Fibroblast of lung (primary cell): ENCODE results near the gene SCYGR1. TPM values are rescaled to one million over a fixed set of nuclear protein-coding genes. Genes with fewer than 3 reads are reported as not detected.
A peak's percentile ranks its signal among the peaks of the same experiment; 100 is the strongest.

Source experiments
- DNase-seq, 2 donors: peaks; one replicate each; pipeline versions ENCODE4 v3.0.0 to v3.0.0-alpha.2; 2010; ENCODE audit warnings: low read depth in 2 of 2
- H2AFZ ChIP-seq: 2 replicates; pipeline ENCODE4 v1.5.1; 2012; ENCODE audit warnings: low read length, control low read depth, inconsistent platforms
- H3K27ac ChIP-seq: 2 replicates; pipeline ENCODE4 v1.5.1; 2011; ENCODE audit warnings: low read length, control low read depth; ENCODE audit not compliant: insufficient read depth
- H3K27me3 ChIP-seq: 2 replicates; pipeline ENCODE4 v1.5.1; 2011; ENCODE audit warnings: mild to moderate bottlenecking, low read length; ENCODE audit not compliant: control insufficient read depth, insufficient read depth
- H3K36me3 ChIP-seq: 2 replicates; pipeline ENCODE4 v1.5.1; 2011; ENCODE audit warnings: low read length; ENCODE audit not compliant: control insufficient read depth, insufficient read depth
- H3K4me1 ChIP-seq: 2 replicates; pipeline ENCODE4 v1.5.1; 2011; ENCODE audit warnings: low read length; ENCODE audit not compliant: control insufficient read depth, insufficient read depth; ENCODE audit errors: extremely low read depth
- H3K4me2 ChIP-seq: 2 replicates; pipeline ENCODE4 v1.5.1; 2011; ENCODE audit warnings: low read length, control low read depth; ENCODE audit not compliant: insufficient read depth; ENCODE audit errors: extremely low read depth
- H3K4me3 ChIP-seq, 4 experiments: fragments of 200-600 bp in 1 of 4; sonication (generic) in 1 of 4; replicated peaks in 1 of 4; 2 replicates each; pipeline ENCODE4 v1.5.1; 2011 to 2016; ENCODE audit warnings: low read length in 4 of 4, low read depth in 3 of 4, mild to moderate bottlenecking in 3 of 4, control low read depth in 2 of 4, inconsistent platforms in 1 of 4, mixed read lengths in 1 of 4; ENCODE audit not compliant: insufficient read depth in 1 of 4; ENCODE audit errors: control extremely low read depth in 1 of 4
- H3K79me2 ChIP-seq: 2 replicates; pipeline ENCODE4 v1.5.1; 2012; ENCODE audit warnings: mild to moderate bottlenecking, low read length, inconsistent platforms; ENCODE audit not compliant: control insufficient read depth, insufficient read depth
- H3K9ac ChIP-seq: 2 replicates; pipeline ENCODE4 v1.5.1; 2011; ENCODE audit warnings: mild to moderate bottlenecking, low read length, control low read depth; ENCODE audit not compliant: insufficient read depth
- H3K9me3 ChIP-seq: 2 replicates; pipeline ENCODE4 v1.5.1; 2012; ENCODE audit warnings: low read depth, low read length; ENCODE audit not compliant: control insufficient read depth, insufficient read depth
- H4K20me1 ChIP-seq: 2 replicates; pipeline ENCODE4 v1.5.1; 2011; ENCODE audit warnings: low read length; ENCODE audit not compliant: control insufficient read depth, insufficient read depth; ENCODE audit errors: extremely low read depth
- CTCF ChIP-seq, 2 donors: IDR thresholded peaks in 1 of 2; conservative IDR thresholded peaks in 1 of 2; 1 replicate in 1 of 2; 2 replicates in 1 of 2; pipeline ENCODE4 v1.5.1; 2011 to 2012; ENCODE audit warnings: low read length in 2 of 2, control low read depth in 1 of 2, inconsistent platforms in 1 of 2, low read depth in 1 of 2, mild to moderate bottlenecking in 1 of 2
- EZH2 ChIP-seq: IDR thresholded peaks from 2 replicates; pipeline ENCODE4 v1.5.1; 2012; ENCODE audit warnings: low read length, control low read depth, mild to moderate bottlenecking; ENCODE audit errors: missing control alignments
- polyA plus RNA-seq, 2 donors: library from polyadenylated mRNA; depleted of rRNA in 1 of 2; stranded (reverse) in 1 of 2; unstranded in 1 of 2; fragments of >200 nt; gene quantifications; 2 replicates each; pipeline ENCODE4 v1.2.1, GENCODE V29; 2011 to 2012; ENCODE audit warnings: missing spikeins in 1 of 2
- total RNA-seq: library from RNA; depleted of rRNA; stranded (reverse); fragments of >200 nt; gene quantifications from 2 replicates; pipeline ENCODE4 v1.2.1, GENCODE V29; 2014

The SCYGR1 gene
- total and polyA plus RNA-seq, 2 donors (not counting 1 experiment from before 2014, with no cell fraction given): not detected

- Histone ChIP-seq H3K27ac (no peak overlapping the region), H3K4me1 (peaks cover 2% of the 10 kb centered on the region), H3K4me2 (no peak overlapping the region), H3K9me3 (no peaks in the 10 kb centered on the region), H3K27me3 (no peaks in the 10 kb centered on the region), H2AFZ (no peak overlapping the region), H3K9ac (no peak overlapping the region), H4K20me1 (no peaks in the 10 kb centered on the region), H3K4me3 (no peak overlapping the region), H3K79me2 (no peaks in the 10 kb centered on the region), H3K36me3 (no peaks in the 10 kb centered on the region)
- TF ChIP-seq CTCF (conservative IDR thresholded peaks at IDR 0.05 in 1 of 2, IDR thresholded peaks at IDR 0.05 in 1 of 2; ENCODE audit: low read depth in 1 of 2, low read length in 2 of 2): no peak
- TF ChIP-seq EZH2: no peak
- peak in 1 of 2 donors; percentile 61 for DNase-seq
Measured at GRCh38 chr2:227411990-227412350, 24.2 kb upstream of the SCYGR1 start.

- Histone ChIP-seq H3K27me3 (no peaks in the 10 kb centered on the region), H2AFZ (no peak overlapping the region), H3K4me3 (no peak overlapping the region), H3K4me1 (peaks cover 2% of the 10 kb centered on the region), H3K79me2 (no peaks in the 10 kb centered on the region), H3K9ac (no peak overlapping the region), H4K20me1 (no peaks in the 10 kb centered on the region), H3K27ac (no peak overlapping the region), H3K36me3 (no peaks in the 10 kb centered on the region), H3K4me2 (no peak overlapping the region), H3K9me3 (no peaks in the 10 kb centered on the region)
- TF ChIP-seq CTCF (conservative IDR thresholded peaks at IDR 0.05 in 1 of 2, IDR thresholded peaks at IDR 0.05 in 1 of 2; ENCODE audit: low read depth in 1 of 2, low read length in 2 of 2) (no peak), EZH2 (no peak)
- peak in 1 of 2 donors; percentile 90 for DNase-seq
Measured at GRCh38 chr2:227411320-227411989, 23.7 kb upstream of the SCYGR1 start.

GRCh38 chr2:227410191-227410590 is 22.4 kb upstream of the SCYGR1 start:
- DNase-seq: no peak
- H3K27me3 ChIP-seq: no peaks in the 10 kb centered on the region

More at GRCh38 chr2:227410191-227410590, 22.4 kb upstream of the SCYGR1 start:
- Histone ChIP-seq H3K4me2 (no peak overlapping the region), H3K9ac (no peak overlapping the region), H4K20me1 (no peaks in the 10 kb centered on the region), H2AFZ (no peak overlapping the region), H3K79me2 (no peaks in the 10 kb centered on the region), H3K4me1 (peaks cover 2% of the 10 kb centered on the region), H3K4me3 (no peak overlapping the region), H3K9me3 (no peaks in the 10 kb centered on the region), H3K36me3 (no peaks in the 10 kb centered on the region), H3K27ac (no peak overlapping the region)
- no peak for TF ChIP-seq CTCF (conservative IDR thresholded peaks at IDR 0.05 in 1 of 2, IDR thresholded peaks at IDR 0.05 in 1 of 2; ENCODE audit: low read depth in 1 of 2, low read length in 2 of 2)
- TF ChIP-seq EZH2: no peak
